HL-60/S4 treated with retinoic acid at 250 ng/mL for 4 days and 3 days (cell line): ENCODE data around the gene STX4.
"Not testable (repeated sequence)": the region's sequence is repeated elsewhere in the genome, so short reads cannot be mapped to it uniquely, and the experiment has no call there.

Experiments
- in situ Hi-C: fragments of 300-500 bp; cut with MboI; formaldehyde crosslinking; loops from 2 replicates; pipeline ENCODE4 v1.7.0; 2022; ENCODE audit warnings: low sequenced_read_pairs

The STX4 gene

DNA sequence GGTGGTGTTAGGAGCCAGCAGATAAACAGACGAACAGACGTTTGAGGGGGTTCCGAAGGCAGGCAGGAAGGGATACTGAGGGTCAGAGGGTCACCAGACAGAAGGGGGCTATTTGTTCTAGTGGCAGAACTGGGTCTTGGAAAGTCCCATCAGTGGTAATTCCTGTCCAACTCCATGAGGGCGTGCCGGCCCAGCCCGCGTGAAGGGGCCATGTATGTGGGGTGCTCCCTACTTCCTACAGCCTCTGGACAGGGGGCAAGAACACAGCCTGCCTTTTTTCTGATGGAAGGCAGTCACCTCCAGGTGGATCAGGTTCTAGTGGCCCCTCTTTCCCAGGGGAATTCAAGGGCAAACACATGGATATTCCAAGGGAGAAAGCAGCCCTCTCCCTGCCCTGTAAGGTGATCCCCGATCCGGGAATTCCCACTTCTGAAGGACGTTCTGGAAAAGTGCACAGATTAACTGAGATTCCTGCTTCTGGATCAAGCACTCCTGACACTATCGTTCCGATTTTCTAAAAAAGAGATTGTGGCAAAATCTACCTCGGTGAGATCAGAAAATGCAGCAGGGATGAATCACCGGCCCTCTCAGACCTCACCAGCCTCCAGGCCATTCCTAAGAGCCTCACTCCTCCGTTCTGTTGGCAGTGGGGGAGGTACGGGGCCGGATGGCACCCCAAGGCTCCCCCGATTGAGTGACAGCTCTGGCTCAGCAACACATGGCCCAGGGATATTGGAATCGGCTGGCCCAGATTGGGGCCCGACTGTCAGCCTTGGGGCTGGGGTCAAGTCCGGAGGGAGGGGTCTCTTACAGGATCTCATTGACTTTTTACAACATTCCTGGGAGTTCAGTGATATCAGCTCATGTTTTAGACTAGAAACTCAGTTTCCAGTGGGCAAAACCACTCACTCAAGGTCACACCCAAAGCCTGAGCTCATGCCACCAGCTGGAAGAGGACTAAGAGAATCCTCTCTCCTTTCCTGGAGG lies 35.3 kb upstream of the STX4 start:
- in situ Hi-C loops = no loop called here

DNA sequence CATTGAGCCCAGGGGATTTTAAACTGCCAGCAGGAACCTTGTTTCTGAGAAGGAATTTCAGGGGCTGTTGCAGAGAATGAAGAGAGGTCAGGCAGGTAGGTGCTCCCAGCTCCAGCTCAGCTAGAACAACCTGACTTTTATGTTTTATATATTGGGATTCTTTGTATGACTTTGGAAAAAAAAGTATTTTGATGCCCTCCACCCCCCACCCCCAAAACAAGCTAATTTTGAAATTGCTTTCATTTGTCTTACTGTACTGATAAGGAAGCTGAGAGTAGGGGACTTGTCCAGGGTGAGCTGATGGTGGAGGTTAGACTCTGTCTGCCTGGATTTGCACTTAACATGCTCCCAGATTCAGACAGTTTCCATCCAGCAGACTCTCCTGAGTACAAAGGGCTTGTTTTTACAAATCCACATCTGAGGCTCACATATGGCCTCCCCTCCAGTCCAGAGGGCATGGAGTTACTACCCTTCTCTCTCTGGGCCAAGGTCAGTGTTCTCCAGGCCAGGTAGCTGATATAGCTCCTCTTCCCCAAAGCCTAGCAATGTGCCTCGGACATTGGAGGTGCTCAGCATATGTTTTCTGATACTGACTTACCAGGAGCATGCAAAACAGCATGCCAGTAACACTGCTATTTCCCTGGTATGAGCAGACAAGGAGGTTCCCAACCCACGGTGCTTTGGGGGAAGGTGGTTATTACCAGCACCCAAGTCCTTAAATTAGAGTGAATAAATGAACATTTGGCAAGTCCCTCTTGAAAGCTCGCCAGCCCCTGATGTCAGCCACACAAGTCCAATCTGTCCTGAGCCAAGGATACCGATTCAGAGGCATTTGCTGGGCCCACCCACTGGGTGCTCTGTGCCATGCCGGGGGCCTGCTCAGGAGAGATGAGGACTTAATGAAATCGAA lies 34.3 kb upstream of the STX4 start:
- in situ Hi-C loops = no loop called here

DNA sequence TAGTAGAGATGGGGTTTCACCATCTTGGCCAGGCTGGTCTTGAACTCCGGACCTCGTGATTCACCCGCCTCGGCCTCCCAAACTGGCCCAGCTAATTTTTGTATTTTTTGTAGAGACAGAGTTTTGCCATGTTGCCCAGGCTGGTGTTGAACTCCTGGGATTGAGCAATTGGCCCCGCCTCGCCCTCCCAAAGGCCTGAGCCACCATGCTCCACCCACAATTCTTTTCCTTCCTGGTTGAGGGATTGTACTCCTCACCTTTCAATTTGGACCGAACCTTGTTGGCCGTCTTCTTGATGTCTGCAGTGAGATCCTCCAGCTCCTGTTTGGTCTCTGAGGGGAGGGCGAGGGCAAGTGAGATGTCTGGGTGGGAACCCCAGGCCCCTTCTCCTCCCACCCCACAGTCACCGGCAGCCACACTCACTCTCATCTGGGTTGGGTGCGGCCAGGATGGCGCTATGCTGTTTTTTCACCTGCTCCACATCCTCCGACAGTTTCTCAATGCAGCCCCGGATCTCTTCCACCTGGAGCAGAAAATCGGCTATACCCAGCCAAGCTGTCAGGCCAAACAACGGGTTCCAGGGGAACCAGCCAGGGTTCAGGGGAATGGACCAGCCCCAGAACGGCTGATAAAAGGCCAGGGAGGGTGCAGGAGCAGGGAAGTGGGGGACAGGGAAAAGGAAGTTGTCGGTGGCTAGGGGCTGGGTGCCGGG lies 32.5 kb upstream of the STX4 start:
- in situ Hi-C loops = no loop called here

DNA sequence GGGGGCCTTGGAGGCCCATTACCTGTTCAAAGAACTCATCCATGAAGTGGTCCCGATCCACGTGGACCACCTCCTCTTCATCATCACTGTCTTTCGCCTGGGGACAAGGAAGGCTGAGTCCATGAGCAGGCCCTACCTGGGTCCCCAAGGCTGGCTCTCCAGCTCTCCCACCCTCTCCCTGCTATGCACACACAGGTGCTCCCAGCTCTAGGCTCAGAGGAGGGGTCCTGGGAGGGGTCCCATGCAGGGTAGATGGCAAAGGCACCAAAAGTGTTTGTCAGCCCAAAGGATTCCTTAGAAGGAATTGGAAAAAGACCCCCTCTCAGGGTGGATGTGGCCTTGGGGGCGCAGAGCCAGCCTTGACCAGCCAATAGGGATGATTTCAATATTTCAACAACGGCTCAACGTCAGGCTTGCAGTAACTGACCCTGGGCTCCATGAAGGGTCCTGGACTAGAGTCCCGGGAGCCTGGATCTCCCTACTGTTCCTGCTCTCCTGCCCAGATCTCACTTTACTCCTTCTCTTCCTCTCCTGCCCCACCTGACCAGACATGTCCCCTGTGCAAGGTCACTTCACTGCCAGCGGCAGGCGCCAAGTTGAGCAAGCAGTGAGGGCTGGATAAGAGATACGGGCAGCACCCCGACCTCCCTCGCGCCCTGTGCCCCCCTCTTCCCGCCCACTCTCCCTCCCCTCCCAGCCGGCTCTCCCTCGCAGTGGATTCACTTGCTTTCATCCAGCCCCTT lies 31.7 kb upstream of the STX4 start:
- in situ Hi-C loops = no loop called here

DNA sequence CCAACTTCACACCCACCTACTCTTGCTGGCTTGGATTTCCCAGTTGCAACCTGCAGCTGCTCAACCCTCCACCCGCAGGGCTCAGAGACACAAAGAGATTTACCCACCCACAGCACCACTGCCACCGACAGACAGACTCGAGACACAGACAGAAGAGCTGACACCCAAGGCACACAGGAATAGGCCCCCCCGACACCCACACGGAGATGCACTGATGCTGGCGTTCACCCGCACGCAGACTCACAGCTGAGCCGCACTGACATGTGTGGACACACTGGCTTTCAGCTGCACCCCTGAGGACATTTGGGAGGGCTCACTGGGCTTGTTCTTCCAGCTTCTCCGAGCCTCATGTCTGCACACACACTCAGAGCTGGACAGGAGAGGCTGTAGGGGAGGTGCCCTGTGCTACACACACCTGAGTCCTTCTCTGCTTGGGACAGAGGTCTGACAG lies 31.1 kb upstream of the STX4 start:
- in situ Hi-C loops = no loop called here

DNA sequence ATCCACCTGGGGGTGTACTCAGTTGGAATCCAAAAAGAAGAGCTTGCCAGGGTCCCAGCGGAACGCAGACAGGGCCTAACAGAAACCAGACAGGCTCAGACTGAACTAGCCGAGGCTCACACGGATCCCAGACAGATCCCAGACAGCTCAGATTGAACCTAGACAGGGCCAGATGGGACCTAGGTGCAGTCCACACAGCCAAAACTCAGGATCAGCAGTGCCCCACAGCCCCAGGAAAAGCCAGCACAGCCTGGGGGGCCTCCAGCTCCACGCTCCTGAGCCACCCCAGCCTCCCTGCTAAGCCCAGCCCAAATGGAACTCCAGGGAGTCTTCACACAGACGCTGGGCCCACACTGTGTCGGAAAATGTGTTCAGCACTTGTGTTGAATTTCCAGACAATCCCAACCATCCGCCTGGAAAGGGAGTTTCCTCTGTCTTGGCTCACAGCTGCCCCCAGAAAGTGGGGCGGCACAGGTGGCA lies 30.5 kb upstream of the STX4 start:
- in situ Hi-C loops = no loop called here

DNA sequence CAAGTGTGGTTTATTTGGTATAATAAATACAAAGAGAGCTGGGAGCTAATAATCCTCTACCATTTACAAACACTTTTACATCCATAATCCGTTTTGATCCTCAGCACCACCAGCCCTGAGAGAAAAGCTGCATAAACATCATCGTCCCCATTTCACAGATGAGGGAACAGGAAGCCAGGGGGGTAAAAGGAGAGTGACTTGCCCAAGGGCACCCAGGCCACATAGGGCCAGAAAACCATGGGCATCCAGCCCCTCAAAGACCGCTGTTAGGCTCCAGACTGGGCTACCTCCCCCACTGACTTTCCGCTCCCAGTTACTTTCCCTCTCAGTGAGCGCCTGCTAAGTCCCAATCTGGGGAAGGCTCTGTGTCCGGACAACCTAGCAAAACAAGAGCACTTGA lies 29.6 kb upstream of the STX4 start:
- in situ Hi-C loops = no loop called here

DNA sequence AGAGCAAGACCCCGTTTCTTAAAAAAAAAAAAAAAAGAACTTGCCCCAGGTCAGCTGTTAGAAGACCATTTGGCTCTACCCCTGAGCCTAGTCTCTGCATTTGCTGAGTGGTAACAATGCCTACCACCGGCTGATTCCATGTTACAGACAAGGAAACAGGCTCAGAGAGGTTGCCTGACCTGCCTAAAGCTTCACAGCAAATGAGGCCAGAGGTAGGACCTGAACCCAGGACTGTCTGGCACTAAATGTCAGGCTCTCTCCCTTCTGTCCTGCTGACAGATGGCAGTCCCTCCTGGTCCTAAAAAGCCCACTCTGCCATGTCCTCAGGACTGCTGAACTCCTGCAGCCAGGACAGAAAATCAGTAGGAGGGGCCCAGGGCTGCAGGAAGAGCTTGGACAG lies 28.7 kb upstream of the STX4 start:
- in situ Hi-C loops = no loop called here

DNA sequence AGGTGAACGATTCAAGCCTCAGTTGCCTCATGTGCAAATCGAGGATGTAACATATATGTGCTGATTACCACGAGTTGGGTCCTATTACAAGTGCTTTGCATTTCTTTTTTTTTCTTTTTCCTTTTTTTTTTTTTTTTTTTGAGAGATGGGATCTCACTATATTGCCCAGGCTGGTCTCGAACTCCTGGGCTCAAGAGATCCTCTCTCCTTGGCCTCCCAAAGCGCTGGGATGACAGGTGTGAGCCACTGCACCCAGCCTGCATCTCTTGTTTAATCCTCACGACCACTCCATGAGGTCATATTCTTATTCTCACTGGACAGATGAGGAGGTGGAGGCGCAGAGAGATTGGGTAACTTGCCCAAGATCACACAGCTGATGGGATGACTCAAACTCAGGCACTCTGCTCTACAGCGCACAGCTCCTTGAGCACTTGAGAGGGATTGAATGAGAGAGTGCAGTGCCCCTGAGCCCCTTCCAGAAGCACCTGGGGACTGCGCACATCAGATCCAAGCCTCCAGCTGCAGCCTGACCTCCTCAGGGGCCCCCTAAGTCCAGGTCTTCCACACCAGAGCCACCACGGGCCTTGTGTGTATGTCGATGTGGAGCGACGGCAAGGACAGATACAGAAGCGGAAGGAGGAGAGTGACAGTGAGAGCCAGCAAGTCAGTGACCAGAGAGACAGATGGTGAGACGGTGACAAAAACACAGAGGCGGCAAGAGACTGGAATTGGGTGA lies 27.8 kb upstream of the STX4 start:
- in situ Hi-C loops = no loop called here

DNA sequence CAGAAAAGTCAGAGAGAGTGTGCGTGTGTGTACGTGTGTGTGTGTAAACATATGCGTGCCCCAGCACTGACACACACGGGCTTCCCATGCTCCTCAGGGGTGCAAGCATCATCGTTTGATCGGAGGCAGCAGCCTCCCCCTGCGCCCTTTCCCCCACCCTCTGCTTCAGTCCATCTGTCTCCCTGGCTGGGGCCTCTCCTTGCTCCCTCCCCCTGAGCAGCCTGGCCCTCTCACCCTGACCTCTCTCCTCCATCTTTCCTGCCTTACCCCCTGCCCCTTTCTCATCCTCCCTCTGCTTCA lies 27.3 kb upstream of the STX4 start:
- in situ Hi-C loops = no loop called here

DNA sequence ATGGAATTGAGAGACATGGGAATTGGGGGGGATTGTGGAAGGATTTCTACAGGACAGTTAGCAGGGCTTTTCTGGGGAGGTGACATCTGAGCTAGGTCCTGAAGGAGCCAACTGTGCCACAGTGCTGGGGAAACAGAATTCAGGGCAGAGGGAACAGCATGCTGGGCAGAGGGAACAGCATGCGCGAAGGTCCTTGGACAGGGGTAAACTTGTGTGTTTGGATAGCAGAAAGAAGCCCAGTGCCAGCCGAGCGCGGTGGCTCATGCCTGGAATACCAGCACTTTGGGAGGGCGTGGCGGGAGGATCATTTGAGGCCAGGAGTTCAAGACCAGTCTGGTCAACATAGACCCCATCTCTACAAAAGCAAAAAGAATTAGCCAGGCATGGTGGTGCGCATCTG lies 26.8 kb upstream of the STX4 start:
- in situ Hi-C loops = no loop called here

DNA sequence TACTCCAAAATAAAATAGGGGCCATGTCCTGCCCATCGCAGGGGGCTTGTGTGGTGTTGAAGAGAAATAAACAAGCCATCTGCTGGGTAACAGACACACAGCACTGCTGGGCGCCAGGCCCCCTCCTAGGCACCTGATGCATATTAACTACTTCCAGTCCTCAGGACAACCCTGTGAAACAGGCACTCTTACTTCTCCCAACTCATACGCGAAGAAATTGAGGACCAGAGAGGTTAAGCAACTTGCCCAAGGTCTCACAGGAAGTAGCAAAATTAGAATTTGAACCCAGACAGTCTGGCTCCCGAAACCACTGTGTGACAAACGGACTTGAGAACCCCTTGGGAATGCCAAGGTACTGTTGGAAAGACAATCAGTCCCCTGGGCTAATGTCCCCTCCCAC lies 25.7 kb upstream of the STX4 start:
- in situ Hi-C loops = no loop called here

DNA sequence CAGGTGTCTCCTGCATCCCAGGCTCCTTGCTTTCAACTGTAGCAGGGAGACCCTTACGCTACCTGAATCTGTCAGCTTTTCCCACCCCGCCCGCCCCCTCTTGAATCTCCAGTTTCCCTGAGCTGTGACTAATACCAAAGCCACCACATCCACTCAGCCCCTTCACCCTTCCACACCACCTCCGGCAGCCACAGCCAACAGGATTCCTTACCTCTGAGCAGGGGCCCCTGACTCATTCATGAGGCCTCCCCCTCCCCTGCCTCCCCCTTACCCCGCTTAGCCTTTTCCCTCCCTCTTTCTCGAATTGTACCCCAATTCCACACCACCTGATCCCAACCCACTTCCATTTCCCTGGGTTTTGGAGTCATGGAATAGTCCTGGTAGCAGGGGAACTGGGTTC lies 25.2 kb upstream of the STX4 start:
- in situ Hi-C loops = no loop called here

DNA sequence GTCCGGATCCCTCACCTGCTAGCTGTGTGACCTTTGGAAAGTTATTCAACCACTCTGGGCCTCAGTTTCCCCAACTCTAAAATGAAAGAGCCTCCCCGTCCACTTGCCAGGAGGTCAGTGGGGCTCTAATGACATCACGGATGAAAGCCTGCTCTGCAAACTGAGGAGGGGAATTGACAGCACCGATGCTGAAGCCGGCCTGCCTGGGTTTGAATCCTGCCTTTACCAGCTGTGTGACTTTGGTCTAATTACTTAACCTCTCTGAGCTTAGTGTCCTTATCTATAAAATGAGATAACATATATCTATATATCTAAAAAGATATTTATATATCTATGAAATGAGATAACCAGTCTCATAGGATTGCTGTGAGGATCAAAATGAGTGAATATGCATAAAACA lies 24.8 kb upstream of the STX4 start:
- in situ Hi-C loops = no loop called here

DNA sequence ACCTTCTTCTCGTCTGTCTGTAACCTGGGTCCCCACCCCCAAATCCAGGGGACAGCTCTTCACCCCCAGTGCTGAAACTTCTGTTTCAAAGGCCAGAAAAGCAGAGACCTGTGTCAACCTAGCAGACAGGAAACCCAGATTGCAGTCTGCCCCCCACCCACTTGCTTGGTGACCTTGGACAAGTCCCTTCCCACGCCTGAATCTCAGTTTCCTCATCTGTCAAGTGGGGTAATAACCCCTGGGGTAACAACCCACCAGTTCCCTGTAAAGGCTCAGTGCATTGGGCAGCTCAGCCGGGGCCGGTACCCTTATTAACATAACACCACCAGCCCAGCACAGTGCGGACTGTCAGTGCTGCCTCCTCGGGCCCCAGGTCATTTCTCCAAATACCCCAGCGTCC lies 24.2 kb upstream of the STX4 start:
- in situ Hi-C loops = no loop called here

DNA sequence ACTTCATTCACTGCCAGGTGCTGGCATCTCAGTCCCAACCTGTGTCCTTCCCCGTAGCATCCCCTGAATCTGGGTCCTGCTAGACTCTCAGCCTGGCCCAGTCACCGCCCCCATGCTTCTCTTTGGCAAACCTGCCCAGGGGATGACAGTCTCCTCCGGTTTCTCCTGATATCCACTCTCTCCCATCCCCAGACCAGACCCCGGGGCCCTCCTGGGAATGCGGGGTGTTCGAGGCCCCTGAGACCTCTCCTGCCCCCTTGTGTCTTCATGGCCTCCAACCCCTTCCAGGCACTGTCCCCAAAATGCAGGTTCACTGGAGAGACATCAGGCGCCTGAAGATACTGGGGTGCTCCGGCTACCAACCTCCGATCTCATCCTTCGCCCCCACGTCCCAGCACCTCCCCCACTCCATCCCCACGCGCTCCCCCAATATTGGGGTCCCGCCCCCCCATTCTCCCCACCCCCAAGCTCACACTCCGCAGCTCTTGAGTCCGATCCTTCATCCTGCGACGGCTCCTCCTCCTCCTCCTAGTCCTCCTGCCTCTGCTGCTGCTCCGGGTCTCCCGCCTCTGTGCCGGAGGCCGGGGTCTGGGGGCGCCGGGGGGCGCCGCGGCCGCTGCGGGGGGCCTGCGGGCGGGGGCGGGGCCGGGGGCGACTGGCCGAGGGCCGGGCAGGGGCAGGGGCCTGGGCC lies 23.3 kb upstream of the STX4 start:
- in situ Hi-C loops = no loop called here

DNA sequence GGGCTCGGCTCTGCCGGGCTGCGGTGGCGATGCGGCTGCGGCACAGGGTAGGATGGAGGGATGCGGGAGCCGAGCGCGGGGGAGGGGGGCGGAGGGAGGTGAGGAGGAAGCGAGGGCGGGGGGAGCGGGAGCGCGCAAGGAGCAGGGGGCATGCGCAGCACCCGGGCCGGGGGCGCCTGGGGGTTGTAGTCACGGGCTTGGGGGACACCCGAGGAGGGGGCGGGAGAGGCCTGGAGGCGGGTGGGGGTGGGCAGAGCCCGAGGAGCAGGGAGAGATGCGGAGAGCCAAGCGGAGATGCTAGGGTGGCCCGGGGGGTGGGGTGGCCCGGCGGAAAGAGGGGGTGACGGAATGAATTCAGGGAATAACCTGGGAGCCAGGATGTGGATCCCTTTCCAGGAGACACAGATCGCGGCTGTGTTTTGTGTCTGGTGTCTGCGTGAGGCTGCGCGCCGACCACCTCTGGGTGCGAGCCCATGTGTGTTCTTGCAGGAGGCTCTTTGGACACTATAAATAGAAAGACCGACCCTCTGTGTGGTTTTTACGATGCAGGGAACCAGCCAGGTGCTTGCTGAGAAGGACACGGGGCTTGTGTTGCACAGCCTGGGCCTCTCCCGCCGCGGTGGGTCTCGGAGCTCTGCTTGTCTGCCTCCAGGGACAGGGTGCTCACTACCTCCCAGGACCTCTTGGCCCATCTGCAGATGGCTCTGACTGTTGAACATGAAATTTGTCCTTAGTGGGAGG lies 22.6 kb upstream of the STX4 start, which contains the start of gene STX1B:
TSS of gene STX1B (minus strand) at position 54 of the 741 bp plus-strand sequence. CDS start 242 bp downstream, outside the sequence.
- in situ Hi-C loops = no loop called here

DNA sequence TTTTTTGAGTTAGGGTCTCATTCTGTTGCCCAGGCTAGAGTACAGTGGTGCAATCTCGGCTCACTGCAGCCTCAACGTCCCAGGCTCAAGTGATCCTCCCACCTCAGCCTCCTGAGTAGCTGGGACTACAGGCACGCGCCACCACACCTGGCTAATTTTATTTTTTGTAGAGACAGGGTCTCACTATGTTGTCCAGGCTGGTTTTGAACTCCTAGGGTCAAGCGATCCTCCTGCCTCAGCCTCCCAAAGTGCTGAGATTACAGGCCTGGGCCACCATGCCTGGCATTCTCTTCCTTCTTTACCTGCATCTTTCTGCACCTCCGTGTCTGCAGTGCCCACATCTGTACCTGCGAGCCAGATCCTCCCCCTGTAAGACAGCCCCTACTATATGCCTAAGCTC lies 21.5 kb upstream of the STX4 start:
- in situ Hi-C loops = not testable (repeated sequence)
